Esophagus (tissue), 2 donors: ENCODE measurements around the gene KCNJ3. TPM values are rescaled to one million over a fixed set of nuclear protein-coding genes. Genes with fewer than 3 reads are reported as not detected.

ENCODE experiments used
- H3K27ac ChIP-seq, 2 donors: one replicate each; pipeline ENCODE4 v1.5.1; 2013; ENCODE audit warnings: low read depth in 2 of 2, mild to moderate bottlenecking in 2 of 2, inconsistent platforms in 1 of 2, low read length in 1 of 2, moderate library complexity in 1 of 2
- H3K27me3 ChIP-seq, 2 donors: one replicate each; pipeline ENCODE4 v1.6.1; 2013; ENCODE audit warnings: low read length in 2 of 2, control low read depth in 1 of 2, mild to moderate bottlenecking in 1 of 2; ENCODE audit not compliant: insufficient read depth in 2 of 2, control insufficient read depth in 1 of 2
- H3K36me3 ChIP-seq, 2 donors: one replicate each; pipeline ENCODE4 v1.6.1; 2013; ENCODE audit warnings: low read length in 1 of 2; ENCODE audit not compliant: control insufficient read depth in 2 of 2, insufficient read depth in 2 of 2
- H3K4me1 ChIP-seq, 2 donors: one replicate each; pipeline ENCODE4 v1.6.1; 2013; ENCODE audit warnings: low read length in 1 of 2; ENCODE audit not compliant: control insufficient read depth in 2 of 2, insufficient read depth in 2 of 2
- H3K4me3 ChIP-seq, 2 donors: one replicate each; pipeline ENCODE4 v1.5.1; 2013; ENCODE audit warnings: low read length in 2 of 2, mild to moderate bottlenecking in 2 of 2, low read depth in 1 of 2, moderate library complexity in 1 of 2
- H3K9me3 ChIP-seq, 2 donors: one replicate each; pipeline ENCODE4 v1.6.1; 2013; ENCODE audit warnings: mild to moderate bottlenecking in 2 of 2, low read depth in 1 of 2, low read length in 1 of 2, moderate library complexity in 1 of 2; ENCODE audit not compliant: control insufficient read depth in 2 of 2, insufficient read depth in 1 of 2
- WGBS, 2 donors: extraction: QIAGEN DNeasy Blood & Tissue Kit; methylation state at CpG; one replicate each; pipeline ENCODE4 v1.1.7; 2013; 5-methylcytosine and 5-hydroxymethylcytosine counted together
- polyA plus RNA-seq, 2 donors: library from polyadenylated mRNA; stranded (reverse); fragments of 200-250 nt; gene quantifications; one replicate each; pipeline ENCODE4 v1.2.3, GENCODE V29; 2013
- donor health status: healthy with polysubstance abuse.
- donor health status: Bipolar disorder and iron deficiency.

KCNJ3 gene
- polyA plus RNA-seq, 2 donors = under 0.01 to 0.02 TPM

DNA sequence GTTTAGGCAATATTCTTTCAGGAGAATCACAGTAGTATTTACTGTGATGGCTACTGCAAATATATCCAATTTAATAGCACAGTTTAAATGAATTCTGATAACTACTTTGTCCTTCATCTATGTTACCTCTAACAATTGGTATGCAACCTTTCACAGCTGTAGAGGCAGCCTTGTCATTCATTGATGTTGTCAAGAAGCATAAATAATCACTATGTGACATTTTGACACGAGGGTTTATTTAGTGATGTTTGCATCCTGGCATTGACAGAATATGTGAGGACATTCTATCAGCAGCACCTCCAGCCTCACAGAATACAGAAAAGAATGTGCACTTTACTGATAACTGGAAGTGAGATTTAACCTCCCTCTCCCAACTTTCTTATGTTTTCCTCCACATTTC, 9.3 kb upstream of the KCNJ3 start:
- Histone ChIP-seq H3K27ac (no peak overlapping the region), H3K27me3 (no peaks in the 10 kb centered on the region), H3K4me1 (no peaks in the 10 kb centered on the region), H3K4me3 (no peak overlapping the region), H3K9me3 (peaks cover 0 to 3% of the 10 kb centered on the region in 2 donors), H3K36me3 (no peaks in the 10 kb centered on the region)
- WGBS, 2 donors = 33 to 43% methylated on average over 1 of the region's 1 CpG

DNA sequence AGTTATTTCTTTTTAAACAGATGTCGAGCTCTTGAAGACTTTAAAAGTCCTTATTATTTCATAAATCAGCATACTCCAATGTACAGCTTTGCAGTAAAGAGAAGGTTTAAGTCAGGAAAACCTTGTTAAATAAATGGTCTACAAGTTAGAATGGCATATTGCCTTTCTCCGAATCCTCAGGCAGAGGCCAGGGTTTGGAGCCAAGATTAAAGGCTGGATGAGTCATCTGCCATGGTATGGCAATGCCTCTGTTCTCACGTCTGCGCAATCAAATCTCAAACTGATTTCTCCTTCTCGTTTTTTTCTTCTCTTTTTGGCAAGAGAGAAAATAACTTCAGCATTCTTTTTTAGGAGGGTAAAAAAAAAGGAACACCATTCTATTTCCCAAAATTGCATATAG, 5.6 kb upstream of the KCNJ3 start:
- H3K27me3 ChIP-seq = peaks cover 0 to 4% of the 10 kb centered on the region in 2 donors
- H3K9me3 ChIP-seq = peaks cover 0 to 3% of the 10 kb centered on the region in 2 donors
- H3K27ac ChIP-seq = no peak overlapping the region
- no peaks in the 10 kb centered on the region for H3K36me3 ChIP-seq
- no peaks in the 10 kb centered on the region for H3K4me1 ChIP-seq
- 28 to 33% methylated on average over 5 of the region's 5 CpGs for WGBS, 2 donors
- H3K4me3 ChIP-seq = no peak overlapping the region

DNA sequence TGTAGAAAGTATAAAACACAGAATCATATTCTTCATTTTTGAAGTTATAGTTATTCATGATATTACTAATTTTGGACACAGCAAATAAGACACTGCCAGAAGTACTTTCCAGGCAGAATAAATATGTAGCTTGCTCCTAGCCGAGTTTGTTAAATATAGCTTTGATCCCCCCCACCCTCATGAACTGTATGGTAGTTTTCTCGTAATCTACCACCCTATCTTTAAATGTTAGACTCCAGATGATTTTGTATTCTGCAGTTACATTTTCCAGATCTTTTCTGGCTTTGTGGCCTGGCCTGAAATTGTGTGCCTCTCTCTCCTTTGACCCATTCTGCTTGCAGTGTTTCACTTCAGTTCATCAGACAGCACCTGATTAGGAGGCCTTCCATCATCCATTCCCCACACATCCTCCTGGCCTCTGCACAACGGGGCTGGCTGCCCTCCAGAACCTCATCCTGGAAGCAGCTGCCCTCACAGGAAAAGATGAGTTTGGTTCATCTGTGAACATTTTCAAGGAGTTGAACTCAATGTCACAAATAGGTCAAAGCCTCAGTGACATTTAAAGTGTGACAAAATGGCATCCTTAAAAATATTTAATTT, 4.7 kb upstream of the KCNJ3 start:
- Histone ChIP-seq H3K9me3 (peaks cover 0 to 3% of the 10 kb centered on the region in 2 donors), H3K4me3 (no peak overlapping the region)
- 57 to 59% methylated on average over 3 of the region's 3 CpGs for WGBS, 2 donors

DNA sequence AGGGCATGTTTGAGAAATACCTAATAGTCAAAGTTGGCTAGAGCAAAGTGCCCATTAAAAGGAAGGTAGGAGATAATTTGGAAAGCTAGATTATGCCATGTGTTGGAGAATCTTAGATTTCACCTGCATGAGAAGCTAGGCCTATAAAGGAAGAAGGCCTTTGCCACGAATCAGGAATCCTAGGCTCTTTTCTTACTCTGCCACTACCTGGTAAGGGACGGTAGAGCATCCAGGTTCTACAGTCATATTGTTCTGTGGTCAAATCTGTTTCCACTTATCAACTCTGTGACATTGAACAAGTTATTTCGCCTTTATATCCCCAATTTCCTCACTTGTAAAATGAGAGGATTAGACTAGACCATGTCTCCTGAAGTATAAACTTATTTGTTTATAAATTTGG, 3.6 kb upstream of the KCNJ3 start:
- peaks cover 4 to 7% of the 10 kb centered on the region in 2 donors for H3K27me3 ChIP-seq
- peaks cover 0 to 5% of the 10 kb centered on the region in 2 donors for H3K4me1 ChIP-seq
- WGBS, 2 donors = 82 to 87% methylated on average over 3 of the region's 3 CpGs
- H3K27ac ChIP-seq = no peak overlapping the region
- no peaks in the 10 kb centered on the region for H3K36me3 ChIP-seq
- H3K4me3 ChIP-seq = no peak overlapping the region
- H3K9me3 ChIP-seq = peaks cover 0 to 3% of the 10 kb centered on the region in 2 donors

More for the DNA sequence above, 4.7 kb upstream of the KCNJ3 start:
- peaks cover 0 to under 1% of the 10 kb centered on the region in 2 donors for H3K4me1 ChIP-seq
- H3K36me3 ChIP-seq = no peaks in the 10 kb centered on the region
- H3K27me3 ChIP-seq = peaks cover 0 to 7% of the 10 kb centered on the region in 2 donors
- no peak overlapping the region for H3K27ac ChIP-seq

DNA sequence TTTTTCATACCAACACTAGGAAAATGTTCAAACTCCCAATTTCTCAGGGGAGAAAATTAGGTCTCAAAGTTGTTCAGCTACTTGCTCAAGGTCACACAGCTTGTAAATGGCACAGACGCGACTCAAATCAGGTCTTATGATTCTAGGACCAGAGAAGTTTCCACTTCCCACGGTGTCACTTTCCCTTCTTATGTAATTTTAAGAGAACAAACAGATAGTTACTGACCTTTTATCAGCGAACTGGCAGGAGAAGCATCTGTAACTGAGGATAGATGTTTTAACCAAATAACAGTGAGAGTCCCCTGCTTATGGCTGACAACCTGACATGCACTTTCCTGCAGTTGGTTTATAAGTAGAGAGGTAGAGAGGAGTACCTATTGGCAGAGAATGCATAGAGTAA, 2.1 kb upstream of the KCNJ3 start:
- Histone ChIP-seq H3K27me3 (peaks cover 4 to 7% of the 10 kb centered on the region in 2 donors), H3K4me3 (no peak overlapping the region), H3K36me3 (no peaks in the 10 kb centered on the region), H3K4me1 (peaks cover 0 to 5% of the 10 kb centered on the region in 2 donors), H3K27ac (no peak overlapping the region), H3K9me3 (no peaks in the 10 kb centered on the region)
- 66 to 78% methylated on average over 4 of the region's 4 CpGs for whole genome bisulfite sequencing, 2 donors

DNA sequence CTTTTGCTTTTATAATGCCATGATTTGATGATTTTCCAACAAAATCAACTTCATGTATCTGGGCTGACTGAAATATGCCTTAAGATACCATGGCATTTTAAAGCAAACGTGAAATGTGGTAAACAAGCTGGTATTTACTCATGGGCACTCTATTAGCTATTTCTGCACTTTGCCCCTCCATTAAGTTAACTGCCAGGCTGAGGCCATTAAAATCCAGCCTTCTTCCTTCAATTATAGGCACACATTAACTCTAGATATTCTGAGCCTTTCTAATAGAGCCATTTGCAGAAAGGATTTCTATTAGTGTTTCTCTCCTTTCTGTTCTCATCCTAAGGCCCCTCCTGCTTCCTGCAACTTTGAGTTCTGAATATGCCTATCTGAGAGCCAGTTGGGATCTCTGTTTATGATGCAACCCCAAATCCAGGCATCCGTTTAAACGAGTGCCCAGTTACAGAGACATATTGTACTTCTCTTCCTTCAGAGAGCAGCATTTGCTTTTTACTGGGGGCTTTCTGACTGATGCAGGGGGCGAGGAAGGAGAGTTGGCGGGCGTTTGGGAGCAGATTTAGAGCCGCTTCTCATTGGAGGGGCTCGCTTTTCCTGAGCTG, 1.6 kb upstream of the KCNJ3 start:
- Histone ChIP-seq H3K36me3 (no peaks in the 10 kb centered on the region), H3K27me3 (peaks cover 4 to 7% of the 10 kb centered on the region in 2 donors), H3K9me3 (no peaks in the 10 kb centered on the region), H3K4me1 (peaks cover 0 to 5% of the 10 kb centered on the region in 2 donors), H3K27ac (no peak overlapping the region), H3K4me3 (no peak overlapping the region)
- 33 to 40% methylated on average over 8 of the region's 8 CpGs for WGBS, 2 donors

DNA sequence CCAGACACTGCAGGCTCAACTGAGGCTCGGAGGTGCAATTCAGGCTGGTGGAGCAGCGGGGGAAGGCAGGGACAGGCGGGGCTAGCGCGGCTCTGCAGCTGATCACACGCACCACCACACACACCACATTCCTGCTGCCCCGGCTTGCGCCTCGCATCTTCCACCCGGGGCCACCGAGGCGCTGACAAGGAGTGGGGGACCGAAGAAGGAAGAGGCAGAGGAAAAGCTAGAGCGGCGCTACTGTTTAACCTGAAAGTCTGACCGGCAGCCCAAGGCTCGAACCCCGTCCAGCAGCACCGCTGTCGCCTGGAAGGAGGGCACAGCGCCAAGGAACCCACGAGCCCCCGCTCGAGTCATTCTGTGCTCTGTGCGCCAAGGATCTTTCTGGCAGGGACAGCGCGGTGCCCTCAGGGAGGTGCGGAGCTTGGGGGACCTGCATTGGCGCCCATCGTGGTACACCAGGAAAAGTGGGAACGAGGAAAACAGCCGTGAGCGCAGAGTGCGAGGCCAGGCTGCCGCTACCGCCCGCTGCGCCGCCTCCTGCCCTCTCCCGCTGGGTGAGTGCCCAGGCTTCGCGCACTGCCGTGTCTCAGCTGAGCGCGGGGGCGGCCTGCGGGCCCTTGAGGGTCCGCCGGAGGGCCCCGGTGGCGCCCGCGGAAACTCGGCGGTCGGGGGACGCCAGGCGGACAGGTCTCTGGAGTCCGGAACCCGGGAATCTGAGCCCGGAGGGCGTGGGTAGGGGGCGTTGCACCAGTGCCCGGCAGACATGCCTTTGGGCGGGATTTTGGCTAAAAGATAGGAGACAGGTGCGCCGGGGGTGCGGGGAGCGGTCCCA, 860 bp upstream of the KCNJ3 start:
- no peak overlapping the region for H3K27ac ChIP-seq
- peaks cover 0 to 5% of the 10 kb centered on the region in 2 donors for H3K4me1 ChIP-seq
- peaks cover 4 to 7% of the 10 kb centered on the region in 2 donors for H3K27me3 ChIP-seq
- H3K4me3 ChIP-seq = peak overlapping the region in 1 of 2 donors; percentile 30
- no peaks in the 10 kb centered on the region for H3K9me3 ChIP-seq
- WGBS, 2 donors = 3% methylated on average over 63 to 69 of the region's 69 CpGs
- H3K36me3 ChIP-seq = no peaks in the 10 kb centered on the region

DNA sequence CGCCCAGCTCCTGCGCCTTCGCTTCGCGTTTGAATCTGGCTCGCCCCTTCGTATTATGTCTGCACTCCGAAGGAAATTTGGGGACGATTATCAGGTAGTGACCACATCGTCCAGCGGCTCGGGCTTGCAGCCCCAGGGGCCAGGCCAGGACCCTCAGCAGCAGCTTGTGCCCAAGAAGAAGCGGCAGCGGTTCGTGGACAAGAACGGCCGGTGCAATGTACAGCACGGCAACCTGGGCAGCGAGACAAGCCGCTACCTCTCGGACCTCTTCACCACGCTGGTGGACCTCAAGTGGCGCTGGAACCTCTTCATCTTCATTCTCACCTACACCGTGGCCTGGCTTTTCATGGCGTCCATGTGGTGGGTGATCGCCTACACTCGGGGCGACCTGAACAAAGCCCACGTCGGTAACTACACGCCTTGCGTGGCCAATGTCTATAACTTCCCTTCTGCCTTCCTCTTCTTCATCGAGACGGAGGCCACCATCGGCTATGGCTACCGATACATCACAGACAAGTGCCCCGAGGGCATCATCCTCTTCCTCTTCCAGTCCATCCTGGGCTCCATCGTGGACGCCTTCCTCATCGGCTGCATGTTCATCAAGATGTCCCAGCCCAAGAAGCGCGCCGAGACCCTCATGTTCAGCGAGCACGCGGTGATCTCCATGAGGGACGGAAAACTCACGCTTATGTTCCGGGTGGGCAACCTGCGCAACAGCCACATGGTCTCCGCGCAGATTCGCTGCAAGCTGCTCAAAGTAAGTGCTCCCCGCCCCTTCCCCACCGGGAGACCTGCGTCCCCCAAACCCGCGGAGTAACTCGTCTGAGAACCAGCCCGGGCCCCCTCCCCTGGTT, 453 bp downstream of the KCNJ3 start:
- WGBS, 2 donors = 9 to 10% methylated on average over 60 of the region's 60 CpGs
- Histone ChIP-seq H3K4me3 (peak overlapping the region; percentile 3 to 30), H3K9me3 (no peaks in the 10 kb centered on the region), H3K27ac (no peak overlapping the region), H3K36me3 (no peaks in the 10 kb centered on the region), H3K4me1 (peaks cover 0 to 5% of the 10 kb centered on the region in 2 donors), H3K27me3 (peaks cover 4 to 7% of the 10 kb centered on the region in 2 donors)

DNA sequence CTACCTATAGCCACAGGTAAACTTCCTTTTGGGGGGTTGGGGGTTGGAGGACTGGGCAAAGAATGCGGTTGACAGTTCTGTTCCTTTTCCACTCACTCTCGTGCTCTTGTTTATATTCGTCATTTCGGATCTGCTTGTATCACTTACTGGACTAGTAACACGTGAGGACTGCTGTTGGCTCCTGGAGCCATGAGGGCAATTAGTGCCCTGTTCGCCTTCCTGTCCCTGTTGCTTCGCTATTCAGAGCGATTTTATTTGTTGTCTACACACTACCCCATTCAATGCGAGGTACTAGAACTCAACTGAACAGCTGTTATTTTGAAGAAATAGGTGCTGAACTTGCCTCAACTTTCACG, 1.1 kb downstream of the KCNJ3 start:
- H3K9me3 ChIP-seq = no peaks in the 10 kb centered on the region
- WGBS, 2 donors = 42 to 45% methylated on average over 10 of the region's 10 CpGs
- H3K27ac ChIP-seq = no peak overlapping the region
- peaks cover 4 to 7% of the 10 kb centered on the region in 2 donors for H3K27me3 ChIP-seq
- H3K4me3 ChIP-seq = no peak overlapping the region
- no peaks in the 10 kb centered on the region for H3K36me3 ChIP-seq
- peaks cover 0 to 5% of the 10 kb centered on the region in 2 donors for H3K4me1 ChIP-seq
